Measurements from ENCODE around the gene MUC5B. TPM values are rescaled to one million over a fixed set of nuclear protein-coding genes. Genes with fewer than 3 reads are reported as not detected.

MUC5B gene
- total and polyA plus RNA-seq, 2 of the 13 experiments (the other 11 are each of a cell fraction or from before 2014, with no cell fraction given), result 0.01 TPM; not detected in 1

DNA sequence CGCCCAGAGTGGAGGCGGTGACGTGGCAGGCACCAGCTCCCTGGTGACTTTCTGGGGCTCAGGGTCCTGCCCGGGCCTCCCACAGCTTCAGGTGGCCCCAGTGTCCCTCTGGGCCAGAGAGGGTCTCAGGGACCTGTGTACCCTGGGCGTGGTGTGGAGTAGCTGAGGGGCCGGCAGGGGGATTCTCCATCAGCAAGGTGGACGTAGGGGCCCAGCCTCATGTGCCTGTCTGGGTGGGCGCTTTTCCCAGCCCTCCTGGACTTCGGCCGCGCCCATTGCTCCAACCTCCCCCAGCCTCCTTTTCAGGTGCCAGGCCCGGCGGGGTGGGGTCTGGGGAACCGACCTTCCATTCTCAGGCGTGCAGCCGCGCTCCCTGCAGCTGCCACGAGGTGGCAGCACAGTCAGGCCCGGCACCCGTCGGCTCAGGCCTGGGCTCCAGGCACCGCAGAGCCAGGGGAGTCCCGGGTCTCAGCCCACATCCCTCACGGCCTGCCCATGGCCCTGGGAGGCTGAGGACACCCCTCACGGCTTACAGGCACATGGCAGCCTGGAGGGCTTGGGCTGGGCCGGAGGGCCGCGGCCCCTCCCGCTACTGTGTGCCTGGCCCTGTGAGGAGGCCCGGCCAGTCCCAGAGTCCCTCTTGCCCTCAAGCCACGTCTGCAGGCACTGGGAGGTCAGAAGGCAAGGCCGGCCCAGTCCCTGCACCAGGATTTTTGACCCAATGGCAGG, 19.9 kb upstream of the MUC5B start (continued):
- TF ChIP-seq FOXO1 (CRISPR knock-in tag; IDR thresholded peaks at IDR 0.05) (0 out of 2 replicates have a peak, but pooled peaks have one; percentile 11), ZZZ3 (CRISPR knock-in tag; IDR thresholded peaks at IDR 0.05; ENCODE audit: borderline replicate concordance) (no peak), STAG1 (CRISPR knock-in tag; IDR thresholded peaks at IDR 0.05) (peak; percentile 91), BCL6 (CRISPR knock-in tag; IDR thresholded peaks at IDR 0.05) (no peak), YY1 (IDR thresholded peaks at IDR 0.05; ENCODE audit: insufficient read depth, insufficient replicate concordance, low read depth, low read length) (peak; percentile 23), NRL (CRISPR knock-in tag; IDR thresholded peaks at IDR 0.05; ENCODE audit: borderline replicate concordance) (peak; percentile 61; the same call in 1 of the 2 replicates), PHF8 (CRISPR knock-in tag; IDR thresholded peaks at IDR 0.05) (peak; percentile 26; the same call in 1 of the 2 replicates), GABPB1 (CRISPR knock-in tag; IDR thresholded peaks at IDR 0.05) (peak; percentile 50; the same call in 1 of the 2 replicates), ZBTB42 (CRISPR knock-in tag; IDR thresholded peaks at IDR 0.05) (no peak), ZNF556 (CRISPR knock-in tag; IDR thresholded peaks at IDR 0.05; ENCODE audit: borderline replicate concordance) (peak; percentile 49; the same call in 1 of the 2 replicates), HNRNPLL (IDR thresholded peaks at IDR 0.05; ENCODE audit: low read depth, low read length, poor library complexity, severe bottlenecking) (peak; percentile 16), ZNF350 (CRISPR knock-in tag; IDR thresholded peaks at IDR 0.05; ENCODE audit: borderline replicate concordance, low read depth) (peak; percentile 56; the same call in 1 of the 2 replicates)
- TF ChIP-seq, protein P1, sequence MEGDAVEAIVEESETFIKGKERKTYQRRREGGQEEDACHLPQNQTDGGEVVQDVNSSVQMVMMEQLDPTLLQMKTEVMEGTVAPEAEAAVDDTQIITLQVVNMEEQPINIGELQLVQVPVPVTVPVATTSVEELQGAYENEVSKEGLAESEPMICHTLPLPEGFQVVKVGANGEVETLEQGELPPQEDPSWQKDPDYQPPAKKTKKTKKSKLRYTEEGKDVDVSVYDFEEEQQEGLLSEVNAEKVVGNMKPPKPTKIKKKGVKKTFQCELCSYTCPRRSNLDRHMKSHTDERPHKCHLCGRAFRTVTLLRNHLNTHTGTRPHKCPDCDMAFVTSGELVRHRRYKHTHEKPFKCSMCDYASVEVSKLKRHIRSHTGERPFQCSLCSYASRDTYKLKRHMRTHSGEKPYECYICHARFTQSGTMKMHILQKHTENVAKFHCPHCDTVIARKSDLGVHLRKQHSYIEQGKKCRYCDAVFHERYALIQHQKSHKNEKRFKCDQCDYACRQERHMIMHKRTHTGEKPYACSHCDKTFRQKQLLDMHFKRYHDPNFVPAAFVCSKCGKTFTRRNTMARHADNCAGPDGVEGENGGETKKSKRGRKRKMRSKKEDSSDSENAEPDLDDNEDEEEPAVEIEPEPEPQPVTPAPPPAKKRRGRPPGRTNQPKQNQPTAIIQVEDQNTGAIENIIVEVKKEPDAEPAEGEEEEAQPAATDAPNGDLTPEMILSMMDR (CRISPR knock-in tag; IDR thresholded peaks at IDR 0.05), result peak; percentile 96
- TF ChIP-seq, protein P2, sequence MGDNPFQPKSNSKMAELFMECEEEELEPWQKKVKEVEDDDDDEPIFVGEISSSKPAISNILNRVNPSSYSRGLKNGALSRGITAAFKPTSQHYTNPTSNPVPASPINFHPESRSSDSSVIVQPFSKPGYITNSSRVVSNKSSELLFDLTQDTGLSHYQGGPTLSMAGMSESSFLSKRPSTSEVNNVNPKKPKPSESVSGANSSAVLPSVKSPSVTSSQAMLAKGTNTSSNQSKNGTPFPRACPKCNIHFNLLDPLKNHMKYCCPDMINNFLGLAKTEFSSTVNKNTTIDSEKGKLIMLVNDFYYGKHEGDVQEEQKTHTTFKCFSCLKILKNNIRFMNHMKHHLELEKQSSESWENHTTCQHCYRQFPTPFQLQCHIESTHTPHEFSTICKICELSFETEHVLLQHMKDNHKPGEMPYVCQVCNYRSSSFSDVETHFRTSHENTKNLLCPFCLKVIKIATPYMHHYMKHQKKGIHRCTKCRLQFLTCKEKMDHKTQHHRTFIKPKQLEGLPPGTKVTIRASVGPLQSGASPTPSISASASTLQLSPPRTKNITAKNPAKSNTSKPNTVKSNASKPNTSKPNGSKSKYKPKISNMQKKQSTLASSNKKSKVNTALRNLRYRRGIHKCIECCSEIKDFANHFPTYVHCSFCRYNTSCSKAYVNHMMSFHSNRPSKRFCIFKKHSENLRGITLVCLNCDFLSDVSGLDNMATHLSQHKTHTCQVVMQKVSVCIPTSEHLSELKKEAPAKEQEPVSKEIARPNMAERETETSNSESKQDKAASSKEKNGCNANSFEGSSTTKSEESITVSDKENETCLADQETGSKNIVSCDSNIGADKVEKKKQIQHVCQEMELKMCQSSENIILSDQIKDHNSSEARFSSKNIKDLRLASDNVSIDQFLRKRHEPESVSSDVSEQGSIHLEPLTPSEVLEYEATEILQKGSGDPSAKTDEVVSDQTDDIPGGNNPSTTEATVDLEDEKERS (CRISPR knock-in tag; IDR thresholded peaks at IDR 0.05), result 0 out of 2 replicates have a peak, but pooled peaks have one; percentile 30
- TF ChIP-seq, protein P3, sequence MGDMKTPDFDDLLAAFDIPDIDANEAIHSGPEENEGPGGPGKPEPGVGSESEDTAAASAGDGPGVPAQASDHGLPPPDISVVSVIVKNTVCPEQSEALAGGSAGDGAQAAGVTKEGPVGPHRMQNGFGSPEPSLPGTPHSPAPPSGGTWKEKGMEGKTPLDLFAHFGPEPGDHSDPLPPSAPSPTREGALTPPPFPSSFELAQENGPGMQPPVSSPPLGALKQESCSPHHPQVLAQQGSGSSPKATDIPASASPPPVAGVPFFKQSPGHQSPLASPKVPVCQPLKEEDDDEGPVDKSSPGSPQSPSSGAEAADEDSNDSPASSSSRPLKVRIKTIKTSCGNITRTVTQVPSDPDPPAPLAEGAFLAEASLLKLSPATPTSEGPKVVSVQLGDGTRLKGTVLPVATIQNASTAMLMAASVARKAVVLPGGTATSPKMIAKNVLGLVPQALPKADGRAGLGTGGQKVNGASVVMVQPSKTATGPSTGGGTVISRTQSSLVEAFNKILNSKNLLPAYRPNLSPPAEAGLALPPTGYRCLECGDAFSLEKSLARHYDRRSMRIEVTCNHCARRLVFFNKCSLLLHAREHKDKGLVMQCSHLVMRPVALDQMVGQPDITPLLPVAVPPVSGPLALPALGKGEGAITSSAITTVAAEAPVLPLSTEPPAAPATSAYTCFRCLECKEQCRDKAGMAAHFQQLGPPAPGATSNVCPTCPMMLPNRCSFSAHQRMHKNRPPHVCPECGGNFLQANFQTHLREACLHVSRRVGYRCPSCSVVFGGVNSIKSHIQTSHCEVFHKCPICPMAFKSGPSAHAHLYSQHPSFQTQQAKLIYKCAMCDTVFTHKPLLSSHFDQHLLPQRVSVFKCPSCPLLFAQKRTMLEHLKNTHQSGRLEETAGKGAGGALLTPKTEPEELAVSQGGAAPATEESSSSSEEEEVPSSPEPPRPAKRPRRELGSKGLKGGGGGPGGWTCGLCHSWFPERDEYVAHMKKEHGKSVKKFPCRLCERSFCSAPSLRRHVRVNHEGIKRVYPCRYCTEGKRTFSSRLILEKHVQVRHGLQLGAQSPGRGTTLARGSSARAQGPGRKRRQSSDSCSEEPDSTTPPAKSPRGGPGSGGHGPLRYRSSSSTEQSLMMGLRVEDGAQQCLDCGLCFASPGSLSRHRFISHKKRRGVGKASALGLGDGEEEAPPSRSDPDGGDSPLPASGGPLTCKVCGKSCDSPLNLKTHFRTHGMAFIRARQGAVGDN (CRISPR knock-in tag; IDR thresholded peaks at IDR 0.05), result peak; percentile 40
- TF ChIP-seq, protein P4, sequence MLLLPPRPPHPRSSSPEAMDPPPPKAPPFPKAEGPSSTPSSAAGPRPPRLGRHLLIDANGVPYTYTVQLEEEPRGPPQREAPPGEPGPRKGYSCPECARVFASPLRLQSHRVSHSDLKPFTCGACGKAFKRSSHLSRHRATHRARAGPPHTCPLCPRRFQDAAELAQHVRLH (CRISPR knock-in tag; IDR thresholded peaks at IDR 0.05; ENCODE audit: borderline replicate concordance, low read depth), result peak; percentile 37; the same call in 1 of the 2 replicates

Data from HepG2 (cell line).